Endometrial microvascular endothelial cells (primary cell): ENCODE results near the gene NLRX1. TPM values are rescaled to one million over a fixed set of nuclear protein-coding genes. Genes with fewer than 3 reads are reported as not detected.
"Not testable (repeated sequence)": the region's sequence is repeated elsewhere in the genome, so short reads cannot be mapped to it uniquely, and the experiment has no call there.

Source experiments
- in situ Hi-C: cut with HindIII; loops from 2 replicates; pipeline ENCODE4 v1.10.0; 2017; ENCODE audit warnings: low sequenced_read_pairs, low pct_unique_long_range_greater_than_20kb; ENCODE audit errors: inconsistent ontology term
- total RNA-seq: library from RNA; depleted of rRNA; stranded (reverse); fragments of >200 nt; gene quantifications from one replicate; pipeline ENCODE4 v1.2.3, GENCODE V29; 2015; ENCODE audit errors: inconsistent ontology term

Gene NLRX1
- total RNA-seq, 1 donor from 2014 or later = 16.7 TPM

- in situ Hi-C loops = no loop called here
Measured at GRCh38 chr11:119180729-119181676, 12.5 kb downstream of the NLRX1 start.

GRCh38 chr11:119181677-119182412, 13.3 kb downstream of the NLRX1 start:
- in situ Hi-C loops = no loop called here

- in situ Hi-C loops = not testable (repeated sequence)
Measured at GRCh38 chr11:119184399-119184798, 15.9 kb downstream of the NLRX1 start.

GRCh38 chr11:119185981-119186634, 17.6 kb downstream of the NLRX1 start:
- in situ Hi-C loops = no loop called here

- in situ Hi-C loops = no loop called here
Measured at GRCh38 chr11:119187123-119187892, 18.8 kb downstream of the NLRX1 start.

GRCh38 chr11:119188067-119188466, 19.5 kb downstream of the NLRX1 start:
- in situ Hi-C loops = no loop called here

GRCh38 chr11:119188887-119189286, 20.4 kb downstream of the NLRX1 start:
- in situ Hi-C loops = no loop called here

GRCh38 chr11:119189393-119189792, 20.9 kb downstream of the NLRX1 start:
- in situ Hi-C loops = no loop called here

GRCh38 chr11:119190531-119190930, 22.0 kb downstream of the NLRX1 start:
- in situ Hi-C loops = no loop called here

- in situ Hi-C loops = not testable (repeated sequence)
Measured at GRCh38 chr11:119191265-119191664, 22.7 kb downstream of the NLRX1 start.

- in situ Hi-C loops = no loop called here
Measured at GRCh38 chr11:119192111-119192510, 23.6 kb downstream of the NLRX1 start.

GRCh38 chr11:119193001-119193400, 24.5 kb downstream of the NLRX1 start:
- in situ Hi-C loops = no loop called here

- in situ Hi-C loops = no loop called here
Measured at GRCh38 chr11:119193626-119194025, 25.1 kb downstream of the NLRX1 start.

GRCh38 chr11:119194811-119195440, 26.4 kb downstream of the NLRX1 start:
- in situ Hi-C loops = no loop called here

- in situ Hi-C loops = no loop called here
Measured at GRCh38 chr11:119195680-119196079, 27.2 kb downstream of the NLRX1 start.

- in situ Hi-C loops = no loop called here
Measured at GRCh38 chr11:119196833-119197483, 28.4 kb downstream of the NLRX1 start.

GRCh38 chr11:119198925-119199324, 30.4 kb downstream of the NLRX1 start:
- in situ Hi-C loops = no loop called here

- in situ Hi-C loops = not testable (repeated sequence)
Measured at GRCh38 chr11:119201236-119201635, 32.7 kb downstream of the NLRX1 start.
